GM12878 (cell line): ENCODE measurements around the gene ATP5F1B. TPM values are rescaled to one million over a fixed set of nuclear protein-coding genes. Genes with fewer than 3 reads are reported as not detected.

ENCODE experiments used
- ATAC-seq: fragments of 200-7000 bp; cut with Tn5 transposase; 3 replicates; pipeline ENCODE4 v1.9.1; 2020; ENCODE audit warnings: mild to moderate bottlenecking, moderate library complexity
- BruUV-seq: library from RNA; stranded (reverse); fragments of 400-500 nt; replicated peaks from 2 replicates; lab custom pipeline; 2021; lab: Mats Ljungman, UMichigan
- CTCF ChIA-PET: fragments of 300-600 bp; sonication (Branson Sonifier 250); formaldehyde crosslinking; extraction: SDS; loops from one replicate; lab custom pipeline; 2021; ENCODE audit warnings: inconsistent platforms; lab: Yijun Ruan, JAX
- POLR2A ChIA-PET: fragments of 350-600 bp; formaldehyde crosslinking; extraction: SDS; loops from one replicate; lab custom pipeline; 2021; ENCODE audit warnings: inconsistent platforms; lab: Charles Lee
- RAD21 ChIA-PET: fragments of 300-600 bp; sonication (Branson Sonifier 250); formaldehyde crosslinking; loops from one replicate; lab custom pipeline; 2023; ENCODE audit warnings: antibody characterized with exemption; ENCODE audit not compliant: unreplicated experiment; lab: Charles Lee
- SMC1A ChIA-PET: fragments of 300-600 bp; sonication (Branson Sonifier 250); formaldehyde crosslinking; loops from one replicate; lab custom pipeline; 2023; ENCODE audit not compliant: unreplicated experiment, uncharacterized antibody; lab: Charles Lee
- DNase-seq: peaks from one replicate; pipeline ENCODE4 v3.0.0-alpha.2; 2011; ENCODE audit warnings: low read depth, low spot score
- FAIRE-seq: peaks from 3 replicates; lab custom pipeline; 2011; peaks lifted over from hg19 to GRCh38; lab: Jason Lieb, UNC
- H2AFZ ChIP-seq: 2 replicates; pipeline ENCODE4 v1.6.0; 2011; ENCODE audit warnings: low read depth, low read length, control low read depth; ENCODE audit not compliant: control insufficient read depth
- H3K27ac ChIP-seq: 2 replicates; pipeline ENCODE4 v1.5.1; 2011; ENCODE audit warnings: control low read depth; ENCODE audit not compliant: control insufficient read depth, insufficient read depth
- H3K27me3 ChIP-seq, 2 experiments: replicated peaks in 1 of 2; 2 replicates each; pipeline versions ENCODE4 v1.6.0 to v1.6.1; 2011; ENCODE audit warnings: low read length in 1 of 2; ENCODE audit not compliant: control insufficient read depth in 2 of 2, insufficient read depth in 2 of 2
- H3K36me3 ChIP-seq, 2 experiments: 2 replicates each; pipeline ENCODE4 v1.5.1; 2011; ENCODE audit warnings: low read length in 1 of 2; ENCODE audit not compliant: control insufficient read depth in 2 of 2, insufficient read depth in 2 of 2
- H3K4me1 ChIP-seq: 2 replicates; pipeline ENCODE4 v1.6.1; 2011; ENCODE audit warnings: mild to moderate bottlenecking, low read length, moderate library complexity, mixed read lengths; ENCODE audit not compliant: control insufficient read depth, insufficient read depth
- H3K4me2 ChIP-seq: 2 replicates; pipeline ENCODE4 v1.6.0; 2011; ENCODE audit warnings: control low read depth; ENCODE audit not compliant: control insufficient read depth, insufficient read depth
- H3K4me3 ChIP-seq: fragments of 200-600 bp; sonication (generic); 2 replicates; pipeline ENCODE4 v1.5.1; 2016
- H3K79me2 ChIP-seq: 2 replicates; pipeline ENCODE4 v1.6.0; 2011; ENCODE audit warnings: low read length; ENCODE audit not compliant: control insufficient read depth, insufficient read depth
- H3K9ac ChIP-seq: 2 replicates; pipeline ENCODE4 v1.8.0; 2011; ENCODE audit warnings: low read length, control low read depth, mixed read lengths; ENCODE audit not compliant: control insufficient read depth, insufficient read depth
- H3K9me3 ChIP-seq: replicated peaks from 3 replicates; pipeline ENCODE4 v1.5.1; 2011; ENCODE audit warnings: mild to moderate bottlenecking, low read length; ENCODE audit not compliant: control insufficient read depth, insufficient read depth
- H4K20me1 ChIP-seq: 2 replicates; pipeline ENCODE4 v1.6.0; 2011; ENCODE audit not compliant: control insufficient read depth, insufficient read depth
- CEBPB ChIP-seq, 2 experiments: fragments of 150-350 bp in 1 of 2; IDR thresholded peaks; 2 replicates each; pipeline ENCODE4 v1.6.1; 2012 to 2014; ENCODE audit warnings: low read depth in 2 of 2, low read length in 2 of 2, borderline replicate concordance in 1 of 2, inconsistent platforms in 1 of 2
- DPF2 ChIP-seq: fragments of 450-650 bp; IDR thresholded peaks from 2 replicates; pipeline ENCODE4 v1.6.1; 2017; ENCODE audit warnings: mild to moderate bottlenecking
- HCFC1 ChIP-seq: fragments of 150-350 bp; IDR thresholded peaks from 2 replicates; pipeline ENCODE4 v1.6.1; 2014; ENCODE audit warnings: low read length
- HSF1 ChIP-seq: fragments of 150-350 bp; IDR thresholded peaks from 2 replicates; pipeline ENCODE4 v1.6.1; 2014; ENCODE audit warnings: mild to moderate bottlenecking, low read depth, low read length
- KDM1A ChIP-seq: fragments of 200-600 bp; sonication (generic); IDR thresholded peaks from 2 replicates; pipeline ENCODE4 v1.6.1; 2016; ENCODE audit warnings: borderline replicate concordance
- MYC ChIP-seq: IDR thresholded peaks from 2 replicates; pipeline ENCODE4 v1.6.1; 2011; ENCODE audit warnings: mild to moderate bottlenecking, low read length, moderate library complexity, inconsistent platforms; ENCODE audit not compliant: insufficient read depth, insufficient replicate concordance, insufficient read length, severe bottlenecking
- SRF ChIP-seq, 2 experiments: IDR thresholded peaks; 2 replicates each; pipeline ENCODE4 v1.6.1; 2011; ENCODE audit warnings: low read depth in 2 of 2, low read length in 2 of 2, mild to moderate bottlenecking in 1 of 2, moderate library complexity in 1 of 2
- ZNF24 ChIP-seq: fragments of 450-650 bp; IDR thresholded peaks from 2 replicates; pipeline ENCODE4 v1.6.1; 2017; ENCODE audit warnings: antibody characterized with exemption, mild to moderate bottlenecking
- in situ Hi-C: fragments of 300-500 bp; cut with MboI; formaldehyde crosslinking; loops from 9 replicates; pipeline ENCODE4 v1.14.3; 2018; ENCODE audit warnings: mixed read lengths
- intact Hi-C: fragments of 100-400 bp; cut with micrococcal nuclease; formaldehyde crosslinking; loops from one replicate; pipeline ENCODE4 v1.14.2; 2022; ENCODE audit not compliant: unreplicated experiment
- polyA plus RNA-seq, 11 experiments: library from polyadenylated mRNA; depleted of rRNA in 4 of 11; unstranded in 6 of 11; stranded (reverse) in 5 of 11; fragments of >200 nt; fragmentation: Nextera tagmentation in 4 of 11; fragmentation: Illumina TruSeq in 1 of 11; extraction: Ambion mirVana in 4 of 11; extraction: Trizol in 1 of 11; gene quantifications; 1 replicate in 1 of 11; 2 replicates in 10 of 11; pipeline versions ENCODE4 v1.2.1 to v1.2.3, GENCODE V29; 2011 to 2016; ENCODE audit warnings: inconsistent platforms in 2 of 11, missing spikeins in 2 of 11, low read depth in 1 of 11
- total RNA-seq, 4 experiments: library from RNA; depleted of rRNA in 3 of 4; stranded (reverse); fragments of >200 nt in 3 of 4; fragmentation: Illumina TruSeq in 1 of 4; extraction: Trizol in 1 of 4; gene quantifications; 2 replicates each; pipeline versions ENCODE4 v1.2.1 to v1.2.3, GENCODE V29; 2013 to 2021

Gene ATP5F1B
- total and polyA plus RNA-seq, 10 of the 15 experiments (the other 5 are each of a cell fraction or from before 2014, with no cell fraction given): 671 to 1,908 (median 1,031) TPM

GRCh38 chr12:56626701-56627100 lies 19.1 kb downstream of the ATP5F1B start:
- Histone ChIP-seq H2AFZ (no peak overlapping the region), H3K27me3 (no peaks in the 10 kb centered on the region), H3K9ac (no peak overlapping the region), H3K27ac (no peak overlapping the region), H3K4me3 (no peak overlapping the region; the same call in 1 of the 2 replicates), H3K36me3 (peaks cover 0 to 12% of the 10 kb centered on the region in 2 experiments; a peak in 2 of 4 replicates), H4K20me1 (no peaks in the 10 kb centered on the region; the same call in 1 of the 2 replicates), H3K4me2 (no peak overlapping the region), H3K79me2 (peaks cover 82% of the 10 kb centered on the region), H3K4me1 (peaks cover 27% of the 10 kb centered on the region), H3K9me3 (no peaks in the 10 kb centered on the region)
- ChIA-PET CTCF (interaction anchor here (0.8 to 3.4 kb wide), 3 partner anchors 9 to 105 kb away, joined by 3 to 33 read pairs (median 3); partner anchors contain the start of gene RBMS2), RAD21 (interaction anchor here (1.3 to 3.7 kb wide), 2 partner anchors 10 to 105 kb away, joined by 4 to 29 read pairs; partner anchors contain the start of gene RBMS2), SMC1A (interaction anchor here (0.7 to 7.5 kb wide), 4 partner anchors 8 to 112 kb away, joined by 3 to 68 read pairs (median 4); no protein-coding TSS in a partner anchor), POLR2A (interaction anchor here (1.0 to 8.4 kb wide), 3 partner anchors 9 to 15 kb away, joined by 3 to 54 read pairs (median 5); no protein-coding TSS in a partner anchor)
- FAIRE-seq: no peak
- no TSS peak for BruUV-seq
- DNase-seq: no peak
- in situ Hi-C loops (no loop called here), intact Hi-C loops (no loop called here)
- ATAC-seq: no peak
- no peak for TF ChIP-seq MYC
- no peak for TF ChIP-seq SRF (IDR thresholded peaks at IDR 0.05; ENCODE audit: low read depth in 2 of 2, low read length in 2 of 2)
- no peak for TF ChIP-seq HCFC1
- no peak for TF ChIP-seq DPF2
- TF ChIP-seq HSF1: no peak
- TF ChIP-seq KDM1A: no peak
- no peak for TF ChIP-seq CEBPB (IDR thresholded peaks at IDR 0.05; ENCODE audit: borderline replicate concordance in 1 of 2, low read depth in 2 of 2, low read length in 2 of 2)
- no peak for TF ChIP-seq ZNF24
